ENCODE data around the gene CHN1.

Gene CHN1

GRCh38 chr2:174827371-174828369, 177.5 kb downstream of the CHN1 start:
- H3K4me3 ChIP-seq (ENCODE audit: low read depth, low read length) = no peak overlapping the region
- no peak for TF ChIP-seq CTCF (IDR thresholded peaks at IDR 0.05; ENCODE audit: borderline replicate concordance, insufficient read depth, low read depth, low read length)

GRCh38 chr2:174826051-174826450, 179.1 kb downstream of the CHN1 start:
- TF ChIP-seq CTCF (IDR thresholded peaks at IDR 0.05; ENCODE audit: borderline replicate concordance, insufficient read depth, low read depth, low read length) = no peak
- no peak overlapping the region for H3K4me3 ChIP-seq (ENCODE audit: low read depth, low read length)

- no peak for TF ChIP-seq CTCF (IDR thresholded peaks at IDR 0.05; ENCODE audit: borderline replicate concordance, insufficient read depth, low read depth, low read length)
Observed at GRCh38 chr2:174824068-174824467, 181.1 kb downstream of the CHN1 start.

GRCh38 chr2:174821628-174822027, 183.6 kb downstream of the CHN1 start:
- TF ChIP-seq CTCF (IDR thresholded peaks at IDR 0.05; ENCODE audit: borderline replicate concordance, insufficient read depth, low read depth, low read length) = no peak
- H3K4me3 ChIP-seq (ENCODE audit: low read depth, low read length) = no peak overlapping the region

More at GRCh38 chr2:174824068-174824467, 181.1 kb downstream of the CHN1 start:
- no peak overlapping the region for H3K4me3 ChIP-seq (ENCODE audit: low read depth, low read length)

- H3K4me3 ChIP-seq (ENCODE audit: low read depth, low read length) = no peak overlapping the region
Observed at GRCh38 chr2:174820361-174820760, 184.8 kb downstream of the CHN1 start.

GRCh38 chr2:174815526-174815925, 189.7 kb downstream of the CHN1 start:
- H3K4me3 ChIP-seq (ENCODE audit: low read depth, low read length) = no peak overlapping the region
- no peak for TF ChIP-seq CTCF (IDR thresholded peaks at IDR 0.05; ENCODE audit: borderline replicate concordance, insufficient read depth, low read depth, low read length)

More at GRCh38 chr2:174820361-174820760, 184.8 kb downstream of the CHN1 start:
- TF ChIP-seq CTCF (IDR thresholded peaks at IDR 0.05; ENCODE audit: borderline replicate concordance, insufficient read depth, low read depth, low read length) = no peak

GRCh38 chr2:174812037-174812436, 193.1 kb downstream of the CHN1 start:
- no peak for TF ChIP-seq CTCF (IDR thresholded peaks at IDR 0.05; ENCODE audit: borderline replicate concordance, insufficient read depth, low read depth, low read length)
- H3K4me3 ChIP-seq (ENCODE audit: low read depth, low read length) = no peak overlapping the region
